Lower leg skin (tissue), 3 donors: ENCODE results near the gene ASPG.

Source experiments
- CTCF ChIP-seq, 3 donors: fragments of 450-650 bp; IDR thresholded peaks; one replicate each; pipeline ENCODE4 v1.5.1; 2016; ENCODE audit warnings: antibody characterized with exemption in 3 of 3, mild to moderate bottlenecking in 3 of 3, moderate library complexity in 2 of 3
- POLR2A ChIP-seq, 2 donors: fragments of 450-650 bp; IDR thresholded peaks; one replicate each; pipeline ENCODE4 v1.6.1; 2016 to 2017; ENCODE audit warnings: antibody characterized with exemption in 2 of 2, mild to moderate bottlenecking in 1 of 2, moderate library complexity in 1 of 2

GRCh38 chr14:104137297-104138097 lies 52.0 kb downstream of the ASPG start:
- TF ChIP-seq CTCF (IDR thresholded peaks at IDR 0.05) (peak in 1 of 3 donors; percentile 40), POLR2A (IDR thresholded peaks at IDR 0.05) (no peak)
